PC-3 (cell line): Measurements from ENCODE around the gene LMBRD2.

ENCODE experiments used
- CTCF ChIP-seq: fragments of 300-600 bp; sonication (generic); conservative IDR thresholded peaks from 2 replicates; pipeline ENCODE4 v1.5.1; 2017; ENCODE audit warnings: antibody characterized with exemption, low read depth, mild to moderate bottlenecking, low read length
- EZH2 ChIP-seq: fragments of 300-600 bp; sonication (generic); IDR thresholded peaks from one replicate; pipeline ENCODE4 v1.6.1; 2017; ENCODE audit warnings: antibody characterized with exemption, mild to moderate bottlenecking, low read length; ENCODE audit not compliant: unreplicated experiment
- EZH2phosphoT487 ChIP-seq: fragments of 300-600 bp; sonication (generic); IDR thresholded peaks from 2 replicates; pipeline ENCODE4 v1.6.1; 2018; ENCODE audit warnings: mild to moderate bottlenecking, antibody characterized with exemption, low read length, borderline replicate concordance

- TF ChIP-seq EZH2phosphoT487 (no peak), CTCF (no peak), EZH2 (no peak)
Observed at GRCh38 chr5:36170832-36171424, 19.2 kb upstream of the LMBRD2 start.
